Peyer's patch (tissue), 4 donors: Measurements from ENCODE around the gene LHFPL5. TPM values are rescaled to one million over a fixed set of nuclear protein-coding genes. Genes with fewer than 3 reads are reported as not detected.

Experiments
- DNase-seq, 3 donors: peaks; one replicate each; pipeline ENCODE4 v3.0.0-alpha.2; 2017 to 2019
- H3K27ac ChIP-seq, 4 donors: fragments of 200-600 bp; sonication (generic); one replicate each; pipeline ENCODE4 v1.5.1; 2016 to 2019
- H3K27me3 ChIP-seq, 2 donors: fragments of 200-600 bp; sonication (generic); one replicate each; pipeline ENCODE4 v1.5.1; 2019
- H3K36me3 ChIP-seq, 3 donors: fragments of 200-600 bp; sonication (generic); one replicate each; pipeline ENCODE4 v1.5.1; 2016 to 2019
- H3K4me1 ChIP-seq, 4 donors: fragments of 200-600 bp; sonication (generic); one replicate each; pipeline ENCODE4 v1.5.1; 2016 to 2019
- H3K4me3 ChIP-seq, 4 donors: fragments of 200-600 bp; sonication (generic); 1 replicate in 3 of 4; 2 replicates in 1 of 4; pipeline ENCODE4 v1.5.1; 2016 to 2019; ENCODE audit warnings: mild to moderate bottlenecking in 1 of 4
- H3K9me3 ChIP-seq, 4 donors: fragments of 200-600 bp; sonication (generic); one replicate each; pipeline ENCODE4 v1.5.1; 2016 to 2019; ENCODE audit warnings: mild to moderate bottlenecking in 1 of 4
- CTCF ChIP-seq, 6 experiments: fragments of 450-650 bp in 4 of 6; fragments of 200-600 bp in 2 of 6; sonication (generic) in 1 of 6; IDR thresholded peaks; one replicate each; pipeline ENCODE4 v1.5.1; 2017 to 2019; ENCODE audit warnings: antibody characterized with exemption in 6 of 6, mild to moderate bottlenecking in 3 of 6, moderate library complexity in 1 of 6
- POLR2A ChIP-seq, 2 donors: fragments of 450-650 bp; IDR thresholded peaks; one replicate each; pipeline ENCODE4 v1.5.1; 2017; ENCODE audit warnings: antibody characterized with exemption in 2 of 2, mild to moderate bottlenecking in 2 of 2, moderate library complexity in 2 of 2
- total RNA-seq, 4 donors: library from RNA; depleted of rRNA; stranded (reverse); fragments of >200 nt; gene quantifications; one replicate each; pipeline ENCODE4 v1.1.0, GENCODE V29; 2016

Gene LHFPL5
- total RNA-seq, 4 donors from 2014 or later, result not detected

DNA sequence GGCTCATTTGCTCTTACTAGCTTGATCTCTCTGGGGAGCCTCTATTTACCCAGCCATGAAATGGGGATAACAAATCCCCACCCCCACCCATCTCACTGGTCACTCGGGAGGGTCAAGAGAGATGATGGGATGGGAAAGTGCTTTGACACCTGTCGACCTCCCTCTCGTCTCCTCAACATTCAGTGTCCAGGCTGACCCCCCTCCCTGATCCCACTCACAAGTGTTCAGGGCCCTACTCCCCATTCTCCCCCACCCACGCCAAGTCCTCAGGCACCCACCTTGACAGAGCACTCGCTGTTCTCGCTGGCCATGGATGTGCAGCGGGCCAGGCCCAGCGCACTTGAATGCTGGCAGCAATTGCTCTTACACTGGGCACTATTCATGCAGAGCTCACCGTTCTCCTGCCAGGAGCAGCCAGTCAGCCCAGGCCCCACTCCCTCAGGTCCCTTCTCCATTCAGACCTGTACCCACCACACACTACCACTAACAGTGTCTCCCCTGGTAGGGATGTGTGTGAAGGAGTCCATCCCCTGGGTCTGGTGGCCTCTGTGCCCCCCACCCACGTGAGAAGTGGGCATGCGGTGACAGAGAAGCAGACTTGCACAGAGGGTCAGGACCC is 9.6 kb upstream of the LHFPL5 start:
- no peak for DNase-seq
- Histone ChIP-seq H3K27me3 (no peaks in the 10 kb centered on the region), H3K4me3 (no peak overlapping the region), H3K27ac (no peak overlapping the region), H3K9me3 (no peaks in the 10 kb centered on the region), H3K4me1 (no peaks in the 10 kb centered on the region), H3K36me3 (no peaks in the 10 kb centered on the region)
- no peak for TF ChIP-seq CTCF (IDR thresholded peaks at IDR 0.05)
- no peak for TF ChIP-seq POLR2A (IDR thresholded peaks at IDR 0.05)

DNA sequence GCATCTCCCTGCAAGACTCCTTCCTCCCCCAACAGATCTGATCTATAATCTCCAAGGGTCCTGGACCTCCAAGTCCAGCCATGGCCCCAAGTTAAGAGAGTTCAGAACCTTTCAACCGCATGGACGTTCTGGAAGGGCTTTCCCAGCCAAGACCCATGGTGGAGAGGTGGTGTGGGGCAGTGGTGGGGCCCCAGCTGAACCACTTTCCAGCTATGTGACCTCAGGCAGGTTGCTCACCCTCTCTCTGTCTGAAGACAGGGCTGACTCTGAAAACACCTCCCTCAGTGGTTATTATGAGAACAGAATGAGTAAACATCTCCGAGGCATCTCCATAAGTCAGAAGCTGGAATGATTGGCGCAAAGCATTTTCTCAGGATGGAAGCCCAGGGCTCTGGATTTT is 8.9 kb upstream of the LHFPL5 start:
- no peak for DNase-seq
- H3K27ac ChIP-seq, result no peak overlapping the region
- H3K4me1 ChIP-seq, result no peaks in the 10 kb centered on the region
- H3K27me3 ChIP-seq, result no peaks in the 10 kb centered on the region
- TF ChIP-seq CTCF (IDR thresholded peaks at IDR 0.05) (no peak), POLR2A (IDR thresholded peaks at IDR 0.05) (no peak)
- H3K9me3 ChIP-seq, result no peaks in the 10 kb centered on the region
- no peak overlapping the region for H3K4me3 ChIP-seq
- H3K36me3 ChIP-seq, result no peaks in the 10 kb centered on the region

DNA sequence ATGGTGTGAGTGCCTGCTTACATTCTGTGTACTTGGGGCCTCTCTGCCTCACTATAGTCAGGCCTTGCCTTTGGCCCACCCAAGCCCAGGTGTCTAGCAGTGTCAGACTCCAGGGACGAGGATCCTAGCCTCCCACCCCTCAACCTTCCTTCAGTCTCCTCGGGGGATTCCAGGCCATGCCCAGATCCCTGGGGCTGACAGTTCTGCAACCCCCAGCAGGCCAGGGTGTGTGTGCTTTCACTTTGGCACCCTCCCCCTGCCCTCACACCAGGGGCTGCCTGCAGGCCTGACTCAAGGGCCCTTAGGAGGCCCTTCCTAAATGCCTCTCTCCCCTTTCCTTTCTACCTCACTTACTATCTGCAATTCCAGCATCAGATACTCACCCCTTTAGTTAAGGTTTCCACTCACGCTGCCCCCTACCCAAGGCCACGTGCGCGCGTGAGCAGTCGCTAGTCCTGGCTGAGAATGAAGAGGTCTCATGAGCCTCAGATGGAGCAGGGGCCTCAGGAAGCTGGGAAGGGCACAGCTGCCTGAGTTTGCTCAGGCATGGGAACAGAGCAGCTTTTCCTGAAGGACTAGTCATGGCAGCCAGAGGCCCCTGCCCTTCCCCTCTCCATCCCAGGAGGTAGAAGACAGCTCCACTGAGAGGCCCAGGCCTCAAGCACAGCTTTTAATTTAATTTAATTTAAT is 7.2 kb upstream of the LHFPL5 start:
- DNase-seq, result no peak
- TF ChIP-seq POLR2A (IDR thresholded peaks at IDR 0.05) (no peak), CTCF (IDR thresholded peaks at IDR 0.05) (no peak)
- Histone ChIP-seq H3K27ac (no peak overlapping the region), H3K9me3 (no peaks in the 10 kb centered on the region), H3K36me3 (no peaks in the 10 kb centered on the region), H3K4me3 (no peak overlapping the region), H3K4me1 (no peaks in the 10 kb centered on the region), H3K27me3 (no peaks in the 10 kb centered on the region)

DNA sequence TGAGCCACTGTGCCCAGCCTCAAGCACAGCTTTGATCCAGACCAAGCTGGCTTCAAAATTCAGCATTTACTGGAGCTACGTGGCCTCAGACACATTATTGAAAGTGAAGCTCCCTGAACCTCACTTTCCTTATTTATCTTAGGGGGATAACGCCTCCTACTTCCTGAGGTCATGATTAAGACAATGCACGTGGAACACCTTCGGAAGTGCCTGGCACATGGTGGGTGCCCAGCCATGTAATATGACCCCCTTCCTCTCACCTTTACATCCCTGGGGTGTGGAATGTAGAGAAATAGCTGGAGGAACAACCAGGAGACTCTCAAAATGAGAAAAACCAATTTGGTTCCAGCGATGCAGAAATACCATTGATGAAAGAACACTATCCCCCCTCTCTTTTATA is 6.4 kb upstream of the LHFPL5 start:
- no peaks in the 10 kb centered on the region for H3K4me1 ChIP-seq
- H3K27ac ChIP-seq, result no peak overlapping the region
- TF ChIP-seq POLR2A (IDR thresholded peaks at IDR 0.05), result no peak
- no peak for TF ChIP-seq CTCF (IDR thresholded peaks at IDR 0.05)
- no peak overlapping the region for H3K4me3 ChIP-seq
- H3K9me3 ChIP-seq, result no peaks in the 10 kb centered on the region
- no peaks in the 10 kb centered on the region for H3K36me3 ChIP-seq
- DNase-seq, result no peak
- H3K27me3 ChIP-seq, result no peaks in the 10 kb centered on the region

GRCh38 chr6:35801148-35801547 is 4.0 kb upstream of the LHFPL5 start:
- peaks cover 0 to 5% (median 1%) of the 10 kb centered on the region in 4 donors for H3K4me1 ChIP-seq
- no peak overlapping the region for H3K4me3 ChIP-seq
- DNase-seq, result no peak
- H3K9me3 ChIP-seq, result no peaks in the 10 kb centered on the region
- TF ChIP-seq POLR2A (IDR thresholded peaks at IDR 0.05) (no peak), CTCF (IDR thresholded peaks at IDR 0.05) (no peak)
- no peaks in the 10 kb centered on the region for H3K27me3 ChIP-seq
- H3K36me3 ChIP-seq, result no peaks in the 10 kb centered on the region
- no peak overlapping the region for H3K27ac ChIP-seq
